GM12873 (cell line): ENCODE results near the gene PTPRC.

Experiments used
- TF ChIP-seq, protein P1 (sequence below): IDR thresholded peaks from 2 replicates; pipeline ENCODE4 v1.5.1; 2012; ENCODE audit warnings: low read depth, mild to moderate bottlenecking, moderate library complexity, low read length, control low read depth; ENCODE audit not compliant: insufficient read depth; ENCODE audit errors: missing control alignments

PTPRC gene

DNA sequence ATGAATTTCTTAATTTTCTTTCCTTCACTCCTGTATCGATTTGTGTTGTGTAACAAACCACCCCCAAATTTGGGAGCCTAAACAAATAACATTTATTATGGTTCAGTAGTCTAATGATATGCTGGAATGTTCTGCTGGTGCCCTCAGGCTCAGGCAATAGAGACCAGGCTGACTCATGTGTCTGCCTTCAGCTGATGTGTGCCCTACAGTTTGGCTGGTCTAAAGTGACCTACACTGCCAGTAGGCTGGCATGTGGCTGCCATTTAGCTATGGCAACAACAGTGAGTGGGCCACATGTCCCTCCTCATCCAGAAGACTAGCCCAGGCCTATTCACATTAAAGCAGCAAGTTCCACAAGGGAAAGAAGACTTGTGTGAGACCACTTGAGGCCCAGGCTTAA is 115.8 kb downstream of the PTPRC start:
- TF ChIP-seq, protein P1, sequence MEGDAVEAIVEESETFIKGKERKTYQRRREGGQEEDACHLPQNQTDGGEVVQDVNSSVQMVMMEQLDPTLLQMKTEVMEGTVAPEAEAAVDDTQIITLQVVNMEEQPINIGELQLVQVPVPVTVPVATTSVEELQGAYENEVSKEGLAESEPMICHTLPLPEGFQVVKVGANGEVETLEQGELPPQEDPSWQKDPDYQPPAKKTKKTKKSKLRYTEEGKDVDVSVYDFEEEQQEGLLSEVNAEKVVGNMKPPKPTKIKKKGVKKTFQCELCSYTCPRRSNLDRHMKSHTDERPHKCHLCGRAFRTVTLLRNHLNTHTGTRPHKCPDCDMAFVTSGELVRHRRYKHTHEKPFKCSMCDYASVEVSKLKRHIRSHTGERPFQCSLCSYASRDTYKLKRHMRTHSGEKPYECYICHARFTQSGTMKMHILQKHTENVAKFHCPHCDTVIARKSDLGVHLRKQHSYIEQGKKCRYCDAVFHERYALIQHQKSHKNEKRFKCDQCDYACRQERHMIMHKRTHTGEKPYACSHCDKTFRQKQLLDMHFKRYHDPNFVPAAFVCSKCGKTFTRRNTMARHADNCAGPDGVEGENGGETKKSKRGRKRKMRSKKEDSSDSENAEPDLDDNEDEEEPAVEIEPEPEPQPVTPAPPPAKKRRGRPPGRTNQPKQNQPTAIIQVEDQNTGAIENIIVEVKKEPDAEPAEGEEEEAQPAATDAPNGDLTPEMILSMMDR: no peak

DNA sequence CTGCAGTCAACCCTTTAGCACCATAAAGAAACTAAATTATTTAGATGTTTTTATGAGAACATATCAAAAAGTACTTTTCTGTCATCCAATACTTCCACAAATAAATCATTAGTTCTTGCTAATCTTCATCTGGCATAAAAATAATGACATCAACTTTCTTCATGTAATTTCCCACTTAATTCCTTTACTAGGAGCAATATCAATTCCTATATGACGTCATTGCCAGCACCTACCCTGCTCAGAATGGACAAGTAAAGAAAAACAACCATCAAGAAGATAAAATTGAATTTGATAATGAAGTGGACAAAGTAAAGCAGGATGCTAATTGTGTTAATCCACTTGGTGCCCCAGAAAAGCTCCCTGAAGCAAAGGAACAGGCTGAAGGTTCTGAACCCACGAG is 116.9 kb downstream of the PTPRC start:
- TF ChIP-seq, protein P1: no peak

DNA sequence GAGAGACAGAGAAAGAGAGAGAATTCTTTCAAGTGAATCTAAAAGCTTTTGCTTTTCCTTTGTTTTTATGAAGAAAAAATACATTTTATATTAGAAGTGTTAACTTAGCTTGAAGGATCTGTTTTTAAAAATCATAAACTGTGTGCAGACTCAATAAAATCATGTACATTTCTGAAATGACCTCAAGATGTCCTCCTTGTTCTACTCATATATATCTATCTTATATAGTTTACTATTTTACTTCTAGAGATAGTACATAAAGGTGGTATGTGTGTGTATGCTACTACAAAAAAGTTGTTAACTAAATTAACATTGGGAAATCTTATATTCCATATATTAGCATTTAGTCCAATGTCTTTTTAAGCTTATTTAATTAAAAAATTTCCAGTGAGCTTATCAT is 117.6 kb downstream of the PTPRC start:
- TF ChIP-seq, protein P1: no peak

DNA sequence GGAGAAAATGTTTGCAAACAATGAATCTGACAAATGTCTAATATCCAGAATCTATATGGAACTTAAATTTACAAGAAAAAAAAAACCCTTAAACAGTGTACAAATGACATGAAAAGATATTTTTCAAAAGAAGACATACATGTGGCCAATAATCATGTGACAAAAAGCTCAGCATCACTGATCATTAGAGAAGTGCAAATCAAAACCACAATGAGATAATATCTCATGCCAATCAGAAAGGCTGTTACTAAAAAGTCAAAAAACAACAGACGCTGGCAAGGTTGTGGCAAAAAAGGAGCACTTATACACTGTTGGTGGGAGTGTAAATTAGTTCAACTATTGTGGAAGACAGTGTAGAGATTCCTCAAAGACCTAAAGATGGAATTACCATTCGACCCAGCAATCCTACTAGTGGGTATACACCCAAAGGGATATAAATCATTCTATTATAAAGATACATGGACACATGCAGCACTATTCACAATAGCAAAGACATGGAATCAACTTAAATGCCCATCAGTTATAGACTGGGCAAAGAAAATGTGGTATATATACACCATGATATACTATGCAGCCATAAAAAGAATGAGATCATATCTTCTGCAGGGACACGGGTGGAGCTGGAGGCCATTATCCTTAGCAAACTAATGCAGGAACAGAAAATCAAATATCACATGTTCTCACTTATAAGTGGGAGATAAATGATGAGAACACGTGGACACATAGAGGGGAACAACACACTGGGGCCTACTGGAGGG is 123.2 kb downstream of the PTPRC start:
- TF ChIP-seq, protein P1: no peak

DNA sequence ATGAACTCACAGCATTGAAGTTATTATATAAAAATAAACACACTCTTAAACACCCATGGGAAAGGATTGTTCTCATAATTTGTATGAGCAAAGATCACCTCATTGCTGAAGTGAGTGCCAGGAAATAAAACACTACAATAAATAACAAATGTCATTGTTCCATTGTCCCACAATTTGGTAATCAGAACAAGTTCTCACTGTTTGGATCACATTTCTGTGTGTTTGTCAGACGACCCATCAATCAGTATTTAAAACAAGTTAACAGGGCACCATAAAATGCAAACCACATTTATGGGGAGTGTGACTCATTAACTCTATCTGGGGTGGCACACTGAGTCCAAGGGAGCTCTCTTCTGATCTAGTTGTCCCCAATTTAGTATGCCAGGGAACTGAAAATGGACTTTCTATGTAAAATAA is 124.5 kb downstream of the PTPRC start:
- TF ChIP-seq, protein P1: no peak

DNA sequence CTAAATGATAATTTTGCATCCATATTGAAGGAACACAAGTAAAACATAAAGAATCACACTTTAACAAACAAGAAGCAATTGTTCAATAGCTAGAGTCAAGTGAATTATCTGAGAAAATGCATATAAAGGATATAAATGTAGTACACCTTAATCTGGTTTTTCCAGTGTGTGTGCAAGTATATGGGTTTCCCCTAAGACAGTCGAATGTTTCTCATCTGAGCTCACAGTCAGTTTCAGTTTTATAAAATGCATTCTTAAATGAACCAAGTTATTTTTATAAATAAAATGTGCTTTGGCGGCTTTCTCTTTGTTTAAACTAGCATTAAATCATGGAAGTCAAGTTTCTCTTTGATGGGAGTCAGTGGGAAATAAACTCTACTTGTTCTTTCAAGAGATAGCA is 125.9 kb downstream of the PTPRC start:
- TF ChIP-seq, protein P1: no peak

DNA sequence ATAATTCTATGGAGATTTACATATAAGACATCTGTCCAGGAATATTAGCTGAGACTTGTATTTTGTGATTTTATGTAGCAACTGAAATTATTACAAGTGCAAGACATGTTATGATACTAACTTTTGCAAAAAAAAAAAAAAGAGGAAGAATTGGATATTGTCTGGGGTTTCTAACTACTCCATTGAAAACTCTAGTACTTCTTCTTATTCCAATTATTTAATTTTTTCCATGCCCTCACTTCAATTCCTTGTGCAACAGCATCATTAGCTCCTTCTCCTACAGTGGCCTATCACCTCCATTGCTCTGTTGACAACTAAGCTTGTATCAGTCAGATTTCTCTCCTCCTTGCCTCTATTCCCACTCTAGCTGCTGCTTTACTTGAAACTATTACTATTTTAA is 126.6 kb downstream of the PTPRC start:
- TF ChIP-seq, protein P1: no peak
